Measurements from ENCODE around the gene OVOL3. TPM values are rescaled to one million over a fixed set of nuclear protein-coding genes. Genes with fewer than 3 reads are reported as not detected.

OVOL3 gene
- total RNA-seq, 3 donors from 2014 or later (not counting 1 experiment from before 2014, with no cell fraction given), result not detected

DNA sequence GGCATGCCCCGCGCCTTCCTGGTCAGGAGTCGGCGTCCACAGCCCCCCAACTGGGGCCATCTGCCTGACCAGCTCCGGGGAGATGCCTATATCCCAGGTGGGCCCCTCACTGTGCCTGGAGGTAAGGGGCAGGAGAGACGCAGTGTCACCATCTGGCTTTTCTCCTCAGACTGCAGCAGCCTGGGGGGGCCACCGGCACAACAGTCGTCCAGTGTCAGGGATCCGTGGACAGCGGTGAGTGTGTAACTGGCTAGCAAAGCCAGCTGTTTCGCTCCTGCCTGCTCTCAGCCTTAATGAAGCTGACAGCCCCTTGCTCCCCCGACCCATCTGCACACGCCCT, 227 bp downstream of the OVOL3 start:
- WGBS (ENCODE audit: insufficient coverage), result 91% methylated on average over 13 of the region's 13 CpGs
- Histone ChIP-seq H3K27me3 (ENCODE audit: control insufficient read depth, insufficient read depth, low read length) (no peaks in the 10 kb centered on the region), H3K36me3 (ENCODE audit: control insufficient read depth, insufficient read depth, low read length) (peaks cover 14% of the 10 kb centered on the region), H3K27ac (ENCODE audit: low read length) (no peak overlapping the region), H3K4me1 (ENCODE audit: control insufficient read depth, insufficient read depth, low read length) (peaks cover 22% of the 10 kb centered on the region), H3K9me3 (ENCODE audit: control insufficient read depth, insufficient read depth, low read length) (no peaks in the 10 kb centered on the region), H3K4me3 (ENCODE audit: low read length) (no peak overlapping the region)
- TF ChIP-seq, protein P1, sequence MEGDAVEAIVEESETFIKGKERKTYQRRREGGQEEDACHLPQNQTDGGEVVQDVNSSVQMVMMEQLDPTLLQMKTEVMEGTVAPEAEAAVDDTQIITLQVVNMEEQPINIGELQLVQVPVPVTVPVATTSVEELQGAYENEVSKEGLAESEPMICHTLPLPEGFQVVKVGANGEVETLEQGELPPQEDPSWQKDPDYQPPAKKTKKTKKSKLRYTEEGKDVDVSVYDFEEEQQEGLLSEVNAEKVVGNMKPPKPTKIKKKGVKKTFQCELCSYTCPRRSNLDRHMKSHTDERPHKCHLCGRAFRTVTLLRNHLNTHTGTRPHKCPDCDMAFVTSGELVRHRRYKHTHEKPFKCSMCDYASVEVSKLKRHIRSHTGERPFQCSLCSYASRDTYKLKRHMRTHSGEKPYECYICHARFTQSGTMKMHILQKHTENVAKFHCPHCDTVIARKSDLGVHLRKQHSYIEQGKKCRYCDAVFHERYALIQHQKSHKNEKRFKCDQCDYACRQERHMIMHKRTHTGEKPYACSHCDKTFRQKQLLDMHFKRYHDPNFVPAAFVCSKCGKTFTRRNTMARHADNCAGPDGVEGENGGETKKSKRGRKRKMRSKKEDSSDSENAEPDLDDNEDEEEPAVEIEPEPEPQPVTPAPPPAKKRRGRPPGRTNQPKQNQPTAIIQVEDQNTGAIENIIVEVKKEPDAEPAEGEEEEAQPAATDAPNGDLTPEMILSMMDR (IDR thresholded peaks at IDR 0.05), result no peak
- H3K36me3 Mint-ChIP-seq, result no peaks in the 10 kb centered on the region
- H3K27me3 Mint-ChIP-seq (ENCODE audit: low read depth in 2 of 2), result no peaks in the 10 kb centered on the region
- H3K4me3 Mint-ChIP-seq, result no peak overlapping the region
- no peak for ATAC-seq
- no peaks in the 10 kb centered on the region for H3K9me3 Mint-ChIP-seq
- intact Hi-C loops (cut with micrococcal nuclease), result loop anchor here (10.0 kb wide), 1 partner anchor 116 kb away; the partner anchor contains the start of gene SDHAF1
- H3K27ac Mint-ChIP-seq, result no peak overlapping the region
- peaks cover 21 to 34% of the 10 kb centered on the region in 2 donors for H3K4me1 Mint-ChIP-seq
- DNase-seq, result no peak

DNA sequence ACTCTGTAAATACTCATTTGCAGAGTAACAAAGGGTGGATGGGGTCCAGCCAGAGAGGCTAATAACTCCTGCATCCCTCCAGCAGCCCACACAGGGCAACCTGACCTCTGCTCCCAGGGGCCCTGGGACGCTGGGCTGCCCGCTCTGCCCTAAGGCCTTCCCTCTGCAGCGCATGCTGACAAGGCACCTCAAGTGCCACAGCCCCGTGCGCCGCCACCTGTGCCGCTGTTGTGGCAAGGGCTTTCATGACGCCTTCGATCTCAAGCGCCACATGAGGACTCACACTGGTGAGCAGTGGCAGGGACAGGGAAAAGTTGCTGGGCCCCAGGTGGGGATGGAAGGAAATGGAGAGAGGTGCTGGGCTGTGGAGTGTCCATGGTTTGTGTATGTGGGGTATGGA, 1.7 kb downstream of the OVOL3 start:
- H3K27me3 ChIP-seq (ENCODE audit: control insufficient read depth, insufficient read depth, low read length), result no peaks in the 10 kb centered on the region
- TF ChIP-seq, protein P1 (IDR thresholded peaks at IDR 0.05), result no peak
- no peak overlapping the region for H3K27ac ChIP-seq (ENCODE audit: low read length)
- H3K4me3 ChIP-seq (ENCODE audit: low read length), result no peak overlapping the region
- ATAC-seq (no peak), DNase-seq (no peak)
- Mint-ChIP-seq H3K36me3 (no peaks in the 10 kb centered on the region), H3K27me3 (ENCODE audit: low read depth in 2 of 2) (no peaks in the 10 kb centered on the region), H3K9me3 (no peaks in the 10 kb centered on the region), H3K4me3 (peak overlapping the region; percentile 90), H3K27ac (peak overlapping the region; percentile 95 to 99), H3K4me1 (peaks cover 31 to 46% of the 10 kb centered on the region in 2 donors)
- peaks cover 29% of the 10 kb centered on the region for H3K4me1 ChIP-seq (ENCODE audit: control insufficient read depth, insufficient read depth, low read length)
- intact Hi-C loops (cut with micrococcal nuclease), result loop anchor here (10.0 kb wide), 1 partner anchor 118 kb away; the partner anchor contains the start of gene SDHAF1
- 98% methylated on average over 10 of the region's 10 CpGs for WGBS (ENCODE audit: insufficient coverage)
- H3K36me3 ChIP-seq (ENCODE audit: control insufficient read depth, insufficient read depth, low read length), result peaks cover 17% of the 10 kb centered on the region
- H3K9me3 ChIP-seq (ENCODE audit: control insufficient read depth, insufficient read depth, low read length), result no peaks in the 10 kb centered on the region

DNA sequence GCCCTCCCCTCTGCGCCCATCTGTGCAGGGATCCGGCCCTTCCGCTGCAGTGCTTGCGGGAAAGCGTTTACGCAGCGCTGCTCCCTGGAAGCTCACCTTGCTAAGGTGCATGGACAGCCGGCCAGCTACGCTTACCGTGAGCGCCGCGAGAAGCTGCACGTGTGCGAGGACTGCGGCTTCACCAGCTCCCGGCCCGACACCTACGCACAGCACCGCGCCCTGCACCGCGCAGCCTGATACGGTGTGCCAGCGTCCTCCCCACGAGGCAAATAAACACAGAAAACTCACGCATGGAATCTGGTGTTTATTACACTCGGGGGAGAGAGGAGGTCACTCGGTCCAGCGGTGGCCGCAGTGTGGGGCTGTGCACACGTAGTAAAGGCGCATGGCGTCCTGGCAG, 2.5 kb downstream of the OVOL3 start:
- Histone ChIP-seq H3K27me3 (ENCODE audit: control insufficient read depth, insufficient read depth, low read length) (no peaks in the 10 kb centered on the region), H3K27ac (ENCODE audit: low read length) (no peak overlapping the region), H3K4me1 (ENCODE audit: control insufficient read depth, insufficient read depth, low read length) (peaks cover 29% of the 10 kb centered on the region), H3K9me3 (ENCODE audit: control insufficient read depth, insufficient read depth, low read length) (no peaks in the 10 kb centered on the region), H3K4me3 (ENCODE audit: low read length) (no peak overlapping the region), H3K36me3 (ENCODE audit: control insufficient read depth, insufficient read depth, low read length) (peaks cover 21% of the 10 kb centered on the region)
- Mint-ChIP-seq H3K4me3 (peak overlapping the region; percentile 90), H3K4me1 (peaks cover 31 to 51% of the 10 kb centered on the region in 2 donors), H3K27me3 (ENCODE audit: low read depth in 2 of 2) (no peaks in the 10 kb centered on the region), H3K27ac (peak overlapping the region; percentile 95 to 99), H3K36me3 (no peaks in the 10 kb centered on the region), H3K9me3 (no peaks in the 10 kb centered on the region)
- TF ChIP-seq, protein P1 (IDR thresholded peaks at IDR 0.05), result no peak
- intact Hi-C loops (cut with micrococcal nuclease), result loop anchor here (10.0 kb wide), 1 partner anchor 119 kb away; the partner anchor contains the start of gene SDHAF1
- WGBS (ENCODE audit: insufficient coverage), result 97% methylated on average over 34 of the region's 34 CpGs
- ATAC-seq, result no peak
- no peak for DNase-seq
